Erythroblast (primary cell): ENCODE results near the gene RGMA.
A peak's percentile ranks its signal among the peaks of the same experiment; 100 is the strongest.

ENCODE experiments used
- DNase-seq, 2 experiments: peaks; one replicate each; lab custom pipeline; 2025; lab: John Stamatoyannopoulos, UW
- GATA1 ChIP-seq: IDR thresholded peaks from 2 replicates; pipeline ENCODE4 v1.6.1; 2011; ENCODE audit warnings: low read depth, mild to moderate bottlenecking, control low read depth, low read length, moderate library complexity
- POLR2A ChIP-seq: IDR thresholded peaks from 2 replicates; pipeline ENCODE4 v1.6.1; 2011; ENCODE audit warnings: mild to moderate bottlenecking, low read length

RGMA gene

GRCh38 chr15:93019090-93019489 lies 69.9 kb downstream of the RGMA start:
- no peak for TF ChIP-seq GATA1
- no peak for TF ChIP-seq POLR2A
- DNase-seq: no peak

DNA sequence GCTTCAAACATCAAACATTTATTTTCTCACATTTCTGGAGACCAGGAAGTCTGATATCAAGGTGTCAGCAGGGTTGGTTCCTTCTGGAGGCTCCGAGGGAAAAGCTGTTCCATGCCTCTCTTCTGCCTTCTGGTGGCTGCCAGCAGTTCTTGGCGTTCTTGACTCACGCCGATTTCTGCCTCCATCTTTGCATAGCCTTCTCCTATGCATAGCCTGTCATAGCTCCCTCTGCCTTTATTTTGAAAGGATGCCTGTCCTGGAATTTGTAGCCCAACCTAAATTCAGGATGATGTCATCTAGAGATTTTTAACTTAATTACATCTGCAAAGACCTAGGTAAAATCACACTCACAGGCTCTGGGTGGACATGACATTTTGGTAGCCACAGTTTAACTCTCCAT lies 70.4 kb downstream of the RGMA start:
- no peak for TF ChIP-seq POLR2A
- TF ChIP-seq GATA1: no peak

GRCh38 chr15:93017526-93017925 lies 71.5 kb downstream of the RGMA start:
- TF ChIP-seq POLR2A (no peak), GATA1 (no peak)
- no peak for DNase-seq

More for the DNA sequence above, 70.4 kb downstream of the RGMA start:
- DNase-seq: no peak

- DNase-seq: no peak
- TF ChIP-seq POLR2A (no peak), GATA1 (no peak)
These were observed 76.2 kb downstream of the RGMA start for GRCh38 chr15:93012786-93013185.

DNA sequence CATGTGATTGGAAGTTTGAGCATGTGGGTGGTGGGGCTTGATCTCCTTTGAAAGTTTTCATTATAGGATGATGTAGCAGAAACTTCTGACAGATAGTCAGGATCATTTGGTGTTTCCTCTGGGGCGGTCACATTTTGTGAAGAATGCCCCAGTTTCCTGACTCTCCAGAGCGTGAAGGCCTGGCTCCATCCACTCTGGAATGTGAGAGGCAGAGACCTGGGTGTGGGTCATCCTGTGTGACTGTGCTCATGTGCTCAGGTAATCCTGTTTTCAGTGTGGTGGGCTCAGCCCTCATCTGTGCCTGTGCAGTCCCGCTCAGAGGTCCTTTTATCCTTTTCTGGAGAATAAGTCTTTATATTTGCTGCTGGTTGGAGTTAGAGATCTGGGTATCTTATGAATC lies 81.0 kb downstream of the RGMA start:
- no peak for TF ChIP-seq POLR2A
- no peak for TF ChIP-seq GATA1
- DNase-seq: no peak

- TF ChIP-seq GATA1: no peak
- TF ChIP-seq POLR2A: no peak
- DNase-seq: no peak
These were observed 83.9 kb downstream of the RGMA start for GRCh38 chr15:93005133-93005532.

GRCh38 chr15:93001881-93002280 lies 87.1 kb downstream of the RGMA start:
- DNase-seq: peak in 1 of 2 experiments; percentile 6
- TF ChIP-seq GATA1 (no peak), POLR2A (no peak)

GRCh38 chr15:93001156-93001555 lies 87.9 kb downstream of the RGMA start:
- TF ChIP-seq POLR2A: no peak
- TF ChIP-seq GATA1: no peak
- peak in 1 of 2 experiments; percentile 5 for DNase-seq

DNA sequence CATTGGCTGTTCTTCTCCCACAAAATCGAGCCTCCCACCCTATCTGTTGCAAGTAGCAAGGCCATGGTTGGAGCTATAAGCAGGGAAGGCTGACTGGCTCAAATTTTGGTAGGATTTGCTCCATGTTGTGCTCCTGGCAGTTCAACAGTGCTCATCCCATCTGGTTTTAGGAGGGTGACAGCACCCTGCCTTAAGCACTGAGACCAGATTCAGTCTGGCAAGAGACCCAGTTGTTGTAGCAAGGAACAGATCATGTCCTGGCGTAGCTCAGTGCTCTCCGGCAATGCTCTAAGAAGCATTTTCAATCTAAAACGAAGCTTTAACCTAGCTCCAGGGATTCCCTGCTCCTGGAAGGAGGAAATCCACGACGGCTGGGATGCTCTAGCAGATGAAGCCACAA lies 91.2 kb downstream of the RGMA start:
- TF ChIP-seq GATA1 (no peak), POLR2A (no peak)
- DNase-seq: no peak

GRCh38 chr15:92992720-92993119 lies 96.3 kb downstream of the RGMA start:
- DNase-seq: peak in 1 of 2 experiments; percentile 7
- TF ChIP-seq GATA1 (no peak), POLR2A (no peak)

DNA sequence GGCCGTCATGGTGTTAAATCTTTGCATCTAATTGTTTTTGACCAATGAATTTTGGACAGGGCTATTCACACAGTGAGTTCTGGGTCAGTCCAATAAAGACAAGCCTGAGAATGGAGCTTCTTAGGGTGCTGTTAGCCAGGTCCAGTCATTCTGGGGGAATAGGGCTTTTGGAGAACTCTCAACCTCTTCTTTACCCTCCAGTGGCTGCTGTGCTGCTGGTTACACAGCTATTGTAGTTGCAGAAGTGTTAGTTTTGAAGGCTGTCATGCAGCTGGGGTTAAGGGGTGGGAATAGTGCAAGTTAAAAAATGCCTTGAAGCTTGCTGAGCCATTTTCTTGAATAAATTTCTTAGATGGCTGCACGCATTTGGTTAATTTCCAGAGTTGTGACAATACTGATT lies 99.0 kb downstream of the RGMA start:
- no peak for DNase-seq
- TF ChIP-seq POLR2A (no peak), GATA1 (no peak)

DNA sequence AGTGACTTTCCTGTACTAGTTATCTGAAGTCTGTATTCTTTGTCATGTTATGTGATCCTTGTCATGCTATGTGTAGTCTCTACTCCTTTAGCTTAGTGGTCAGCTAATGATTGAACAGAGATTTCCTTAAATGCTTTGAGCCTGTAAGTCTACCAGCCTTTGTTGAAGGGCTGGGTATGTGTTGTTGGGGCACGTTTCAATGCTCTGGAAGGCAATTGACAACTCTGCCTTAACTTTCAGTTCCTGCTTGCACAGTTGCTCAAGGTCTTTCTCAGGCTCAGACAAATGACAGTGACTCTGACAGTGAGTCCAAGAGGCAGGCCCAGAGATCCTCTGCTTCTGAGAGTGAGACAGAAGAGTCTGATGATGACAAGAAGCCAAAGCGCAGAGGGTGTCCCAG lies 99.5 kb downstream of the RGMA start:
- TF ChIP-seq GATA1: no peak
- DNase-seq: no peak
